ENCODE measurements around the gene SVOPL.

DNA sequence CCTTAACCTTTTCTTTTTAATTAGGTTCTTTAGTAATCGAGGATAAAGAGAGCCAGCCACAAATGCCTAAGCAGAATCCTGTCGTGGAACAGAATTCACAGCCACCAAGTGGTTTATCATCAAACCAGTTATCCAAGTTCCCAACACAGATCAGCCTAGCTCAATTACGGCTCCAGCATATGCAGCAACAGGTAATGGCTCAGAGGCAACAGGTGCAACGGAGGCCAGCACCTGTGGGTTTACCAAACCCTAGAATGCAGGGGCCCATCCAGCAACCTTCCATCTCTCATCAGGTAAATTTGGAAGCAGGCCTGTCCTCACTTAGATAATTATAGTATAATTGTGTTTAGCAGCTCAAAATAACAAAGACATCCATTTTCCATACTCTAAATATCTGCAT, 146.5 kb downstream of the SVOPL start:
- TF ChIP-seq, protein P1, sequence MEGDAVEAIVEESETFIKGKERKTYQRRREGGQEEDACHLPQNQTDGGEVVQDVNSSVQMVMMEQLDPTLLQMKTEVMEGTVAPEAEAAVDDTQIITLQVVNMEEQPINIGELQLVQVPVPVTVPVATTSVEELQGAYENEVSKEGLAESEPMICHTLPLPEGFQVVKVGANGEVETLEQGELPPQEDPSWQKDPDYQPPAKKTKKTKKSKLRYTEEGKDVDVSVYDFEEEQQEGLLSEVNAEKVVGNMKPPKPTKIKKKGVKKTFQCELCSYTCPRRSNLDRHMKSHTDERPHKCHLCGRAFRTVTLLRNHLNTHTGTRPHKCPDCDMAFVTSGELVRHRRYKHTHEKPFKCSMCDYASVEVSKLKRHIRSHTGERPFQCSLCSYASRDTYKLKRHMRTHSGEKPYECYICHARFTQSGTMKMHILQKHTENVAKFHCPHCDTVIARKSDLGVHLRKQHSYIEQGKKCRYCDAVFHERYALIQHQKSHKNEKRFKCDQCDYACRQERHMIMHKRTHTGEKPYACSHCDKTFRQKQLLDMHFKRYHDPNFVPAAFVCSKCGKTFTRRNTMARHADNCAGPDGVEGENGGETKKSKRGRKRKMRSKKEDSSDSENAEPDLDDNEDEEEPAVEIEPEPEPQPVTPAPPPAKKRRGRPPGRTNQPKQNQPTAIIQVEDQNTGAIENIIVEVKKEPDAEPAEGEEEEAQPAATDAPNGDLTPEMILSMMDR (IDR thresholded peaks at IDR 0.05 in 2 of 3, conservative IDR thresholded peaks at IDR 0.05 in 1 of 3; ENCODE audit: borderline replicate concordance in 1 of 3, insufficient read depth in 1 of 3, low read depth in 2 of 3, low read length in 2 of 3), result no peak
- TF ChIP-seq EZH2 (IDR thresholded peaks at IDR 0.05), result no peak
- TF ChIP-seq, protein P2, sequence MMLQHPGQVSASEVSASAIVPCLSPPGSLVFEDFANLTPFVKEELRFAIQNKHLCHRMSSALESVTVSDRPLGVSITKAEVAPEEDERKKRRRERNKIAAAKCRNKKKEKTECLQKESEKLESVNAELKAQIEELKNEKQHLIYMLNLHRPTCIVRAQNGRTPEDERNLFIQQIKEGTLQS (IDR thresholded peaks at IDR 0.05), result no peak
- TF ChIP-seq SP1 (IDR thresholded peaks at IDR 0.05; ENCODE audit: low read depth), result no peak
- TF ChIP-seq JUND (IDR thresholded peaks at IDR 0.05), result no peak
- no peak for TF ChIP-seq EZH2phosphoT487 (IDR thresholded peaks at IDR 0.05; ENCODE audit: borderline replicate concordance)
- no peak for TF ChIP-seq YY1 (IDR thresholded peaks at IDR 0.05; ENCODE audit: extremely low read depth, insufficient replicate concordance, low read depth, low read length)
- no peak for TF ChIP-seq POLR2A (IDR thresholded peaks at IDR 0.05; ENCODE audit: borderline replicate concordance, extremely low read depth, insufficient read depth, insufficient read length)
- TF ChIP-seq, protein P3, sequence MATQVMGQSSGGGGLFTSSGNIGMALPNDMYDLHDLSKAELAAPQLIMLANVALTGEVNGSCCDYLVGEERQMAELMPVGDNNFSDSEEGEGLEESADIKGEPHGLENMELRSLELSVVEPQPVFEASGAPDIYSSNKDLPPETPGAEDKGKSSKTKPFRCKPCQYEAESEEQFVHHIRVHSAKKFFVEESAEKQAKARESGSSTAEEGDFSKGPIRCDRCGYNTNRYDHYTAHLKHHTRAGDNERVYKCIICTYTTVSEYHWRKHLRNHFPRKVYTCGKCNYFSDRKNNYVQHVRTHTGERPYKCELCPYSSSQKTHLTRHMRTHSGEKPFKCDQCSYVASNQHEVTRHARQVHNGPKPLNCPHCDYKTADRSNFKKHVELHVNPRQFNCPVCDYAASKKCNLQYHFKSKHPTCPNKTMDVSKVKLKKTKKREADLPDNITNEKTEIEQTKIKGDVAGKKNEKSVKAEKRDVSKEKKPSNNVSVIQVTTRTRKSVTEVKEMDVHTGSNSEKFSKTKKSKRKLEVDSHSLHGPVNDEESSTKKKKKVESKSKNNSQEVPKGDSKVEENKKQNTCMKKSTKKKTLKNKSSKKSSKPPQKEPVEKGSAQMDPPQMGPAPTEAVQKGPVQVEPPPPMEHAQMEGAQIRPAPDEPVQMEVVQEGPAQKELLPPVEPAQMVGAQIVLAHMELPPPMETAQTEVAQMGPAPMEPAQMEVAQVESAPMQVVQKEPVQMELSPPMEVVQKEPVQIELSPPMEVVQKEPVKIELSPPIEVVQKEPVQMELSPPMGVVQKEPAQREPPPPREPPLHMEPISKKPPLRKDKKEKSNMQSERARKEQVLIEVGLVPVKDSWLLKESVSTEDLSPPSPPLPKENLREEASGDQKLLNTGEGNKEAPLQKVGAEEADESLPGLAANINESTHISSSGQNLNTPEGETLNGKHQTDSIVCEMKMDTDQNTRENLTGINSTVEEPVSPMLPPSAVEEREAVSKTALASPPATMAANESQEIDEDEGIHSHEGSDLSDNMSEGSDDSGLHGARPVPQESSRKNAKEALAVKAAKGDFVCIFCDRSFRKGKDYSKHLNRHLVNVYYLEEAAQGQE (IDR thresholded peaks at IDR 0.05; ENCODE audit: low read depth), result no peak
- TF ChIP-seq POLR2AphosphoS5 (IDR thresholded peaks at IDR 0.05; ENCODE audit: low read depth, low read length), result no peak
- TF ChIP-seq ELF1 (IDR thresholded peaks at IDR 0.05; ENCODE audit: borderline replicate concordance, low read depth), result no peak

All from HCT116 (cell line).